Mucosa of rectum (tissue), 2 donors: ENCODE results near the gene ZNF236.
"Not testable (repeated sequence)": the region's sequence is repeated elsewhere in the genome, so short reads cannot be mapped to it uniquely, and the experiment has no call there.

Experiments used
- H3K27ac ChIP-seq, 2 donors: one replicate each; pipeline ENCODE4 v1.7.0; 2013; ENCODE audit warnings: inconsistent platforms in 2 of 2, low read depth in 2 of 2, low read length in 2 of 2
- H3K27me3 ChIP-seq, 2 donors: one replicate each; pipeline ENCODE4 v1.7.0; 2013; ENCODE audit warnings: low read length in 2 of 2; ENCODE audit not compliant: control insufficient read depth in 2 of 2, insufficient read depth in 2 of 2
- H3K36me3 ChIP-seq, 2 donors: one replicate each; pipeline ENCODE4 v1.7.0; 2013; ENCODE audit warnings: low read length in 2 of 2; ENCODE audit not compliant: control insufficient read depth in 2 of 2, insufficient read depth in 2 of 2
- H3K4me1 ChIP-seq, 2 donors: one replicate each; pipeline ENCODE4 v1.7.0; 2013; ENCODE audit warnings: low read length in 2 of 2, mild to moderate bottlenecking in 1 of 2; ENCODE audit not compliant: control insufficient read depth in 2 of 2, insufficient read depth in 2 of 2
- H3K4me3 ChIP-seq, 2 donors: one replicate each; pipeline ENCODE4 v1.7.0; 2013; ENCODE audit warnings: low read length in 2 of 2
- H3K9ac ChIP-seq, 2 donors: one replicate each; pipeline ENCODE4 v1.7.0; 2013; ENCODE audit warnings: low read length in 2 of 2, low read depth in 1 of 2, mild to moderate bottlenecking in 1 of 2
- H3K9me3 ChIP-seq, 2 donors: one replicate each; pipeline ENCODE4 v1.7.0; 2013; ENCODE audit warnings: low read length in 2 of 2; ENCODE audit not compliant: control insufficient read depth in 2 of 2
- donor health status: healthy.
- donor health status: Normal muscosa, but diverticular disease.

The ZNF236 gene

DNA sequence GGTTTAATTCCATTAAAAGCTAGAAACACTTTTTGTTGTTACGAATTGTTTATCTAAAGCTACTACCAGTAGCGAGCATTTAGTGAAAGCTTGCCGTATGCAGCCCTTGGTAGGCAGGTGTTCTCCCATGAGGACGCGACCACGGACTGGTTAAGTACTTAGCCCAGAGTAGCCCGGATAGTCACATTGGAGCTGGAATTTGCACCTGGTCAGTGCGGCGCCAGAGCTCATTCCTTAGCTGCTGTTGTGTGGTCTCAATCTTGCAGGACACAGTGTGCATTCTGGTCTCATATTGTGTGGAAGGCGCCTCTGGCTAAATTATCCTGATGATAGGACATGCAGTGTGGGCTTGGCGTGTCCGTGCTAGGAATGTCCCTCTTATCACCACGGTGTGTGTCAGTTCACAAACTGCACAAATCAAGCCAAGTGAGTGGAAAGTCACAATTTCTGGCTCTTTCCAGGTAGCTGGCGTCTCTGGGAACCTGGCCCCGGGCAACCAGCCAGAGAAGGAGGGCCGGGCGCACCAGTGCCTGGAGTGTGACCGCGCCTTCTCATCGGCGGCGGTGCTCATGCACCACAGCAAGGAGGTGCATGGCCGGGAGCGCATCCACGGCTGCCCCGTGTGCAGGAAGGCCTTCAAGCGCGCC lies 133.3 kb downstream of the ZNF236 start:
- Histone ChIP-seq H3K27ac (no peak overlapping the region), H3K27me3 (no peaks in the 10 kb centered on the region), H3K9me3 (no peaks in the 10 kb centered on the region), H3K4me1 (peaks cover 0 to 3% of the 10 kb centered on the region in 2 donors), H3K9ac (no peak overlapping the region), H3K36me3 (peaks cover 24 to 40% of the 10 kb centered on the region in 2 donors), H3K4me3 (no peak overlapping the region)

GRCh38 chr18:76956648-76957047 lies 134.3 kb downstream of the ZNF236 start:
- Histone ChIP-seq H3K9me3 (no peaks in the 10 kb centered on the region), H3K4me3 (no peak overlapping the region), H3K27ac (no peak overlapping the region), H3K4me1 (peaks cover 0 to 3% of the 10 kb centered on the region in 2 donors), H3K9ac (no peak overlapping the region), H3K27me3 (no peaks in the 10 kb centered on the region), H3K36me3 (peaks cover 28 to 41% of the 10 kb centered on the region in 2 donors)

- Histone ChIP-seq H3K4me3 (no peak overlapping the region), H3K9ac (no peak overlapping the region), H3K9me3 (no peaks in the 10 kb centered on the region), H3K27ac (no peak overlapping the region), H3K36me3 (peaks cover 28 to 36% of the 10 kb centered on the region in 2 donors), H3K27me3 (no peaks in the 10 kb centered on the region), H3K4me1 (peaks cover 0 to 3% of the 10 kb centered on the region in 2 donors)
Observed at GRCh38 chr18:76957384-76958355, 135.3 kb downstream of the ZNF236 start.

DNA sequence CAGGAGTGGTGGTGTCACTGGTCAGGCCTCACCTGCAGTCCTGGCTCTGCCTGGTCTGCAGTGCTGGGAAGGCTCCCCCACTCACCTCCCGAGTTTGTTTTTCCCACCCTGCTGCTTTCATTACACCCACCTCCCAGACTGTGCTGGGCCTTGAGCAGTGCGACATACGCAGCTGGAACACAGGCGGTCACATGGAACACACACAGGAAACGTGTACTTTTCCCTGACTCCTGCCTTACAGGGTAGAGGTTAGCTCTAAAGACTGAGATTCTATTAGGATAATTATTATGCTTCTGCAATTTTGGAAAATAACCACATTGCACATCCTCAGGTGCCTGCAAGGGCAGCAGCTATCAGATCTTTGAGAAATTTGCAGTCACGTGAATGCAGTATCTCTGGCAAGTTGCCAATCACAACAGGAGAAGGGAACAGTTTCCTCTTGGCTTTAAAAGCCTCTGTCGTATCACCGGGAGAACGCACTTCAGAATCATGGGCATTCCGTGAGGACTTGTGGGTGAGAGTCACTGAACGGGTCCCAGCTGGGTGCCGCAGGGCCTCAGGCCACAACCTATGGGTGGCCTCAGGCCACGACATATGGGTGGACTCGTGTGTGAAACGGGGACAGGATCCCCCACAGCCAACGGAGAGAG lies 136.5 kb downstream of the ZNF236 start:
- Histone ChIP-seq H3K27ac (no peak overlapping the region), H3K27me3 (no peaks in the 10 kb centered on the region), H3K36me3 (peaks cover 28 to 36% of the 10 kb centered on the region in 2 donors), H3K9ac (no peak overlapping the region), H3K4me3 (no peak overlapping the region), H3K4me1 (peaks cover 0 to 3% of the 10 kb centered on the region in 2 donors), H3K9me3 (no peaks in the 10 kb centered on the region)

- Histone ChIP-seq H3K36me3 (peaks cover 28 to 36% of the 10 kb centered on the region in 2 donors), H3K9ac (no peak overlapping the region), H3K4me1 (peaks cover 0 to 3% of the 10 kb centered on the region in 2 donors), H3K9me3 (no peaks in the 10 kb centered on the region), H3K27me3 (no peaks in the 10 kb centered on the region), H3K27ac (no peak overlapping the region), H3K4me3 (no peak overlapping the region)
Observed at GRCh38 chr18:76959605-76960004, 137.2 kb downstream of the ZNF236 start.

GRCh38 chr18:76960528-76961035 lies 138.2 kb downstream of the ZNF236 start:
- Histone ChIP-seq H3K9me3 (no peaks in the 10 kb centered on the region), H3K36me3 (peaks cover 28 to 36% of the 10 kb centered on the region in 2 donors), H3K27me3 (no peaks in the 10 kb centered on the region), H3K4me1 (peaks cover 0 to 2% of the 10 kb centered on the region in 2 donors), H3K27ac (no peak overlapping the region), H3K4me3 (no peak overlapping the region), H3K9ac (no peak overlapping the region)

GRCh38 chr18:76962851-76963250 lies 140.5 kb downstream of the ZNF236 start:
- Histone ChIP-seq H3K27ac (no peak overlapping the region), H3K4me3 (no peak overlapping the region), H3K9ac (no peak overlapping the region), H3K9me3 (no peaks in the 10 kb centered on the region), H3K36me3 (peaks cover 22 to 28% of the 10 kb centered on the region in 2 donors), H3K27me3 (no peaks in the 10 kb centered on the region), H3K4me1 (peaks cover 2% of the 10 kb centered on the region in 2 donors)

DNA sequence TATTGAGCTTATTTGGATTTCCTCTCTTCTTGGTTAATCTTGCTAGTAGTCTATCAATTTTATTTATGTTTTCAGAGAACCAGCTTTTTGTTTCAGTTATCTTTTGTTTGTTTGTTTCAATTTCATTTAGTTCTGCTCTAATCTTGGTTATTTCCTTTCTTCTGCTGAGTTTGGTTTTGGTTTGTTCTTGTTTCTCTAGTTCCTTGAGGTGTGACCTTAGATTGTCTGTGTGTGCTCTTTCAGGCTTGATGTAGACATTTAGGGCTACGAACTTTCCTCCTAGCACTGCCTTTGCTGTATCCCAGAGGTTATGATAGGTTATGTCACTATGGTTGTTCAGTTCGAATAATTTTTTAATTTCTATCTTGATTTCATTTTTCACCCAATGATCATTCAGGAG lies 141.6 kb downstream of the ZNF236 start:
- no peak overlapping the region for H3K27ac ChIP-seq
- H3K4me1 ChIP-seq = peaks cover 2% of the 10 kb centered on the region in 2 donors
- no peaks in the 10 kb centered on the region for H3K9me3 ChIP-seq
- H3K4me3 ChIP-seq = no peak overlapping the region
- H3K27me3 ChIP-seq = no peaks in the 10 kb centered on the region
- peaks cover 20 to 21% of the 10 kb centered on the region in 2 donors for H3K36me3 ChIP-seq
- no peak overlapping the region for H3K9ac ChIP-seq

DNA sequence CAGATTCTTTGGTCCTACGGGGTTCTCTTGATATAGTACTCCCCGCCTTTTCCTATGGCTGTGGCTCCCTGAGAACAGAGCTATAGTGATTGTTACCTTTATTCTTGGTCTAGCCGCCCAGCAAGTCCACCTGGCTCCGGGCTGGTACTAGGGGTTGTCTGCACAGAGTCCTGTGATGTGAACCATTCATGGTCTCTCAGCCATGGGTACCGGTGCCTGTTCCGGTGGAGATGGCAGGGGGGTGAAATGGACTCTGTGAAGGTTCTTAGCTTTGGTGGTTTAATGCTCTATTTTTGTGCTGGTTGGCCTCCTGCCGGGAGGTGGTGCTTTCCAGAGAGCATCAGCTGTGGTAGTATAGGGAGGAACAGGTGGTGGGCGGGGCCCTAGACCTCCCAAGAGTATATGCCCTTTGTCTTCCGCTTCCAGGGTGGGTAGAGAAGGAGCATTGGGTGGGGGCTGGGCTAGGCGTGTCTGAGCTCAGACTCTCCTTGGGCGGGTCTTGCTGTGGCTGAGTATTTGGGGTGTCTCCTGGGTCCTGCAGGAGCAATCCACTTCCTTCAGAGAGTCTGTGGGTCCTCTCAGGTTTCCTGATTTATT lies 143.3 kb downstream of the ZNF236 start:
- not testable (repeated sequence) for H3K9me3 ChIP-seq, H3K27ac ChIP-seq
- H3K36me3 ChIP-seq = peaks cover 10 to 12% of the 10 kb centered on the region in 2 donors

More for the DNA sequence above, 143.3 kb downstream of the ZNF236 start:
- not testable (repeated sequence) for H3K4me1 ChIP-seq, H3K4me3 ChIP-seq, H3K27me3 ChIP-seq, H3K9ac ChIP-seq
